HG03565 (cell line): ENCODE results near the gene BCL2L13.
A peak's percentile ranks its signal among the peaks of the same experiment; 100 is the strongest.
"Not testable (repeated sequence)": the region's sequence is repeated elsewhere in the genome, so short reads cannot be mapped to it uniquely, and the experiment has no call there.

Experiments
- ATAC-seq: cut with Tn5 transposase; IDR thresholded peaks from one replicate; pipeline ENCODE4 v1.9.1; 2021; ENCODE audit warnings: mild to moderate bottlenecking, moderate library complexity; ENCODE audit not compliant: unreplicated experiment

Gene BCL2L13

GRCh38 chr22:17694193-17694592 is 55.6 kb downstream of the BCL2L13 start:
- ATAC-seq = no peak

- ATAC-seq = no peak
Measured at GRCh38 chr22:17694752-17695151, 56.2 kb downstream of the BCL2L13 start.

- ATAC-seq = no peak
Measured at GRCh38 chr22:17695986-17696385, 57.4 kb downstream of the BCL2L13 start.

- not testable (repeated sequence) for ATAC-seq
Measured at GRCh38 chr22:17697196-17697595, 58.6 kb downstream of the BCL2L13 start.

GRCh38 chr22:17698276-17698675 is 59.7 kb downstream of the BCL2L13 start:
- ATAC-seq = not testable (repeated sequence)

- no peak for ATAC-seq
Measured at GRCh38 chr22:17698948-17699347, 60.4 kb downstream of the BCL2L13 start.

- ATAC-seq = no peak
Measured at GRCh38 chr22:17699696-17700340, 61.3 kb downstream of the BCL2L13 start.

GRCh38 chr22:17700778-17701177 is 62.2 kb downstream of the BCL2L13 start:
- no peak for ATAC-seq

GRCh38 chr22:17703811-17704210 is 65.3 kb downstream of the BCL2L13 start:
- no peak for ATAC-seq

GRCh38 chr22:17705546-17705945 is 67.0 kb downstream of the BCL2L13 start:
- ATAC-seq = no peak

GRCh38 chr22:17705951-17706900 is 67.7 kb downstream of the BCL2L13 start:
- peak; percentile 84 for ATAC-seq

- ATAC-seq = no peak
Measured at GRCh38 chr22:17706947-17707346, 68.4 kb downstream of the BCL2L13 start.

GRCh38 chr22:17707526-17707925 is 69.0 kb downstream of the BCL2L13 start:
- ATAC-seq = no peak

GRCh38 chr22:17710023-17710422 is 71.5 kb downstream of the BCL2L13 start:
- no peak for ATAC-seq

GRCh38 chr22:17712441-17712840 is 73.9 kb downstream of the BCL2L13 start:
- no peak for ATAC-seq

- ATAC-seq = no peak
Measured at GRCh38 chr22:17716529-17716928, 78.0 kb downstream of the BCL2L13 start.

GRCh38 chr22:17717708-17718107 is 79.2 kb downstream of the BCL2L13 start:
- no peak for ATAC-seq

GRCh38 chr22:17719911-17720310 is 81.4 kb downstream of the BCL2L13 start:
- ATAC-seq = no peak

GRCh38 chr22:17724241-17724640 is 85.7 kb downstream of the BCL2L13 start:
- ATAC-seq = no peak

GRCh38 chr22:17724678-17725499 is 86.3 kb downstream of the BCL2L13 start:
- no peak for ATAC-seq

- ATAC-seq = no peak
Measured at GRCh38 chr22:17725500-17725796, 86.9 kb downstream of the BCL2L13 start.
